Lower leg skin (tissue), 3 donors: ENCODE data around the gene PPIP5K2.

Source experiments
- CTCF ChIP-seq, 3 donors: fragments of 450-650 bp; IDR thresholded peaks; one replicate each; pipeline ENCODE4 v1.5.1; 2016; ENCODE audit warnings: antibody characterized with exemption in 3 of 3, mild to moderate bottlenecking in 3 of 3, moderate library complexity in 2 of 3
- POLR2A ChIP-seq, 2 donors: fragments of 450-650 bp; IDR thresholded peaks; one replicate each; pipeline ENCODE4 v1.6.1; 2016 to 2017; ENCODE audit warnings: antibody characterized with exemption in 2 of 2, mild to moderate bottlenecking in 1 of 2, moderate library complexity in 1 of 2

GRCh38 chr5:103254921-103255320 lies 134.8 kb downstream of the PPIP5K2 start:
- TF ChIP-seq CTCF (IDR thresholded peaks at IDR 0.05) = no peak
- no peak for TF ChIP-seq POLR2A (IDR thresholded peaks at IDR 0.05)
